KBM-7 (cell line): Measurements from ENCODE around the gene IFI35.
"Not testable (repeated sequence)": the region's sequence is repeated elsewhere in the genome, so short reads cannot be mapped to it uniquely, and the experiment has no call there.

Source experiments
- DNase-seq: peaks from one replicate; pipeline ENCODE4 v3.0.0-alpha.2; 2015
- in situ Hi-C: fragments of 300-500 bp; cut with MboI; formaldehyde crosslinking; loops from 2 replicates; pipeline ENCODE4 v1.14.3; 2020; ENCODE audit warnings: low sequenced_read_pairs, low pct_unique_long_range_greater_than_20kb, mixed read lengths

Gene IFI35

GRCh38 chr17:43006639-43007551 lies at the start of gene IFI35:
Gene IFI35, plus strand, starts transcription at chr17:43006784. Its CDS starts 164 bp downstream, at chr17:43006948.
- in situ Hi-C loops, result loop anchor here (25.0 kb wide), 1 partner anchor 355 kb away; no protein-coding TSS in a partner anchor
- DNase-seq, result peak; percentile 85

- in situ Hi-C loops, result no loop called here
Measured at GRCh38 chr17:42964161-42964932, 42.2 kb upstream of the IFI35 start, which contains the start of gene AARSD1. Gene AARSD1, minus strand, starts transcription at chr17:42964454. Its CDS starts 14 bp downstream, at chr17:42964440.

GRCh38 chr17:42967925-42968324 lies 38.7 kb upstream of the IFI35 start:
- DNase-seq, result no peak
- in situ Hi-C loops, result no loop called here

More at GRCh38 chr17:42964161-42964932, 42.2 kb upstream of the IFI35 start, which contains the start of gene AARSD1:
- peak; percentile 94 for DNase-seq

- DNase-seq, result peak; percentile 38
- in situ Hi-C loops, result no loop called here
Measured at GRCh38 chr17:42969001-42969581, 37.5 kb upstream of the IFI35 start.

- in situ Hi-C loops, result no loop called here
- no peak for DNase-seq
Measured at GRCh38 chr17:42971589-42971988, 35.0 kb upstream of the IFI35 start.

- in situ Hi-C loops, DNase-seq: not testable (repeated sequence)
Measured at GRCh38 chr17:42973323-42973722, 33.3 kb upstream of the IFI35 start.

- in situ Hi-C loops, result no loop called here
- DNase-seq, result no peak
Measured at GRCh38 chr17:42975265-42975664, 31.3 kb upstream of the IFI35 start.

GRCh38 chr17:42975701-42976100 lies 30.9 kb upstream of the IFI35 start:
- in situ Hi-C loops, DNase-seq: not testable (repeated sequence)

GRCh38 chr17:42979511-42980273 lies 26.9 kb upstream of the IFI35 start, which contains the start of gene PTGES3L:
Gene PTGES3L, minus strand, starts transcription at chr17:42980080. Its CDS starts 27 bp downstream, at chr17:42980053.
- DNase-seq, result no peak
- in situ Hi-C loops, result no loop called here

- DNase-seq, result peak; percentile 90
- in situ Hi-C loops, result no loop called here
Measured at GRCh38 chr17:42980274-42980765, 26.3 kb upstream of the IFI35 start, which contains the start of gene RUNDC1. Gene RUNDC1, plus strand, starts transcription at chr17:42980565. Its CDS starts 12 bp downstream, at chr17:42980577.

- DNase-seq, result peak; percentile 33
Measured at GRCh38 chr17:42980766-42981397, 25.7 kb upstream of the IFI35 start.

GRCh38 chr17:42982266-42982665 lies 24.3 kb upstream of the IFI35 start:
- DNase-seq, result no peak
- in situ Hi-C loops, result no loop called here

More at GRCh38 chr17:42980766-42981397, 25.7 kb upstream of the IFI35 start:
- in situ Hi-C loops, result no loop called here

- DNase-seq, result peak; percentile 84
- in situ Hi-C loops, result no loop called here
Measured at GRCh38 chr17:42985225-42985624, 21.4 kb upstream of the IFI35 start.

GRCh38 chr17:42989141-42989540 lies 17.4 kb upstream of the IFI35 start:
- DNase-seq, result no peak
- in situ Hi-C loops, result no loop called here

- DNase-seq, result no peak
- in situ Hi-C loops, result no loop called here
Measured at GRCh38 chr17:42989726-42990652, 16.6 kb upstream of the IFI35 start.

GRCh38 chr17:42991471-42991870 lies 15.1 kb upstream of the IFI35 start:
- in situ Hi-C loops, result no loop called here
- DNase-seq, result no peak

GRCh38 chr17:42992872-42993271 lies 13.7 kb upstream of the IFI35 start:
- in situ Hi-C loops, result no loop called here
- DNase-seq, result no peak
